ENCODE data around the gene HEMK1. TPM values are rescaled to one million over a fixed set of nuclear protein-coding genes. Genes with fewer than 3 reads are reported as not detected.

Gene HEMK1
- total RNA-seq, 1 experiment from 2014 or later, result 12.6 TPM

DNA sequence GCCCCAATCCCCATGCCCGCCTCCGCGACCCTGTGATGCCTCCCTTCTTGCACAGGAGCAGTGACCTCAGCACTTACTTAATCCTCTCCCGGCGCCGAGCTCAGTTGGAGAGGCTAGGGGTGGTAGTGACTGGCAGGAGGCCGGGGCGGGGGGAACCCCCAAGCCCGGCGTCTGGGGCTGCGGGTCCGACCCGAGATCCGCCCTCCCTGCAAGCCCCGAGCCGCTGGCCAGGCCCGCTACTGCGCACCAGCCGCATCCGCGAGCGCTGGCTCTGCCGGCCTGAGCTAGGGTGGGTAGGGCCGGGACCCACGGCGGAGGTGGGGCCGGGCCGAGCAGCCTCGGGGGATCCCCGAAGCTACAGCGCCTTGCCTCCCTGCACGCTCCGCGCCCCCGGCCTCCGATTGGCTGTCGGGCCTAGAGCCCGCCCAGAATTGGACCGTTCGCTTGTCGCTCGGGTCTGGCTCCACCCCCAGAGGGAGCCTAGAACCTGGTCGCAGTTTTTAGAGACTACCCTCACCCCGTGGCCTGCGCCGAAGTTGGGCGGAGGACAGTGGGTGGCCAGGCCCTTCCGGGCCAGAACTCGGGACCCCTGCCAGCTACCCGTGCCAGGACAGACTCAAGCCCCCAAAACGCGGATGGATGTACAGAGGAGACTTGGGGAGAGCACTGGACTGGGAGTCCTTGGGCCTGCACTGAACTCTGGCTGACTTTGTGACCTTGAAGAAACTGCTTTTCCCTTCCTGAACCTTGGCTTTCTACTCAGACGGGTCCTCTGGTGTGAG is 1.7 kb upstream of the HEMK1 start, which contains the start of gene C3orf18:
Gene C3orf18 (minus strand): TSS at position 362 of the 782 bp plus-strand sequence. CDS start 2,048 bp downstream, outside the sequence.
- no peaks in the 10 kb centered on the region for H3K9me3 Mint-ChIP-seq (ENCODE audit: unreplicated experiment)
- peak; percentile 84 to 87 for DNase-seq
- peak within 1 kb of the TSS; percentile 92 for H3K4me3 ChIP-seq (ENCODE audit: low read depth, low read length)
- H3K36me3 Mint-ChIP-seq (ENCODE audit: insufficient read depth, unreplicated experiment), result peaks cover 17% of the 10 kb centered on the region
- peak within 1 kb of the TSS; percentile 81 for H3K27ac Mint-ChIP-seq (ENCODE audit: unreplicated experiment)
- H3K9me3 ChIP-seq, result no peaks in the 10 kb centered on the region
- no TSS peak for BruUV-seq (replicated peaks)
- no peaks in the 10 kb centered on the region for H3K36me3 ChIP-seq (ENCODE audit: control insufficient read depth, insufficient read depth, low read length)
- H3K27me3 Mint-ChIP-seq (ENCODE audit: insufficient read depth, unreplicated experiment), result peaks cover 3% of the 10 kb centered on the region
- TF ChIP-seq, protein P1, sequence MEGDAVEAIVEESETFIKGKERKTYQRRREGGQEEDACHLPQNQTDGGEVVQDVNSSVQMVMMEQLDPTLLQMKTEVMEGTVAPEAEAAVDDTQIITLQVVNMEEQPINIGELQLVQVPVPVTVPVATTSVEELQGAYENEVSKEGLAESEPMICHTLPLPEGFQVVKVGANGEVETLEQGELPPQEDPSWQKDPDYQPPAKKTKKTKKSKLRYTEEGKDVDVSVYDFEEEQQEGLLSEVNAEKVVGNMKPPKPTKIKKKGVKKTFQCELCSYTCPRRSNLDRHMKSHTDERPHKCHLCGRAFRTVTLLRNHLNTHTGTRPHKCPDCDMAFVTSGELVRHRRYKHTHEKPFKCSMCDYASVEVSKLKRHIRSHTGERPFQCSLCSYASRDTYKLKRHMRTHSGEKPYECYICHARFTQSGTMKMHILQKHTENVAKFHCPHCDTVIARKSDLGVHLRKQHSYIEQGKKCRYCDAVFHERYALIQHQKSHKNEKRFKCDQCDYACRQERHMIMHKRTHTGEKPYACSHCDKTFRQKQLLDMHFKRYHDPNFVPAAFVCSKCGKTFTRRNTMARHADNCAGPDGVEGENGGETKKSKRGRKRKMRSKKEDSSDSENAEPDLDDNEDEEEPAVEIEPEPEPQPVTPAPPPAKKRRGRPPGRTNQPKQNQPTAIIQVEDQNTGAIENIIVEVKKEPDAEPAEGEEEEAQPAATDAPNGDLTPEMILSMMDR (IDR thresholded peaks at IDR 0.05; ENCODE audit: insufficient read depth in 1 of 2, low read depth in 1 of 2, low read length in 1 of 2, severe bottlenecking in 1 of 2, unreplicated experiment in 1 of 2), result no peak
- POLR2A ChIA-PET, result interaction anchor here (0.7 kb wide), 1 partner anchor 230 kb away, joined by 3 read pairs; no protein-coding TSS in a partner anchor
- H3K4me1 ChIP-seq, result 0 out of 2 replicates have a peak, but pooled peaks cover 5% of the 10 kb centered on the region
- CTCF ChIA-PET, result interaction anchor here (0.6 to 1.2 kb wide), 3 partner anchors 16 to 1360 kb away, joined by 3 to 4 read pairs (median 4); no protein-coding TSS in a partner anchor
- H3K27me3 ChIP-seq (replicated peaks; ENCODE audit: control insufficient read depth, insufficient read depth, low read length), result no peaks in the 10 kb centered on the region
- H3K4me1 Mint-ChIP-seq (ENCODE audit: low read depth, unreplicated experiment), result no peaks in the 10 kb centered on the region
- intact Hi-C loops (cut with micrococcal nuclease; ENCODE audit: unreplicated experiment), result no loop called here
- H3K4me3 Mint-ChIP-seq (ENCODE audit: unreplicated experiment), result peak within 1 kb of the TSS; percentile 94

DNA sequence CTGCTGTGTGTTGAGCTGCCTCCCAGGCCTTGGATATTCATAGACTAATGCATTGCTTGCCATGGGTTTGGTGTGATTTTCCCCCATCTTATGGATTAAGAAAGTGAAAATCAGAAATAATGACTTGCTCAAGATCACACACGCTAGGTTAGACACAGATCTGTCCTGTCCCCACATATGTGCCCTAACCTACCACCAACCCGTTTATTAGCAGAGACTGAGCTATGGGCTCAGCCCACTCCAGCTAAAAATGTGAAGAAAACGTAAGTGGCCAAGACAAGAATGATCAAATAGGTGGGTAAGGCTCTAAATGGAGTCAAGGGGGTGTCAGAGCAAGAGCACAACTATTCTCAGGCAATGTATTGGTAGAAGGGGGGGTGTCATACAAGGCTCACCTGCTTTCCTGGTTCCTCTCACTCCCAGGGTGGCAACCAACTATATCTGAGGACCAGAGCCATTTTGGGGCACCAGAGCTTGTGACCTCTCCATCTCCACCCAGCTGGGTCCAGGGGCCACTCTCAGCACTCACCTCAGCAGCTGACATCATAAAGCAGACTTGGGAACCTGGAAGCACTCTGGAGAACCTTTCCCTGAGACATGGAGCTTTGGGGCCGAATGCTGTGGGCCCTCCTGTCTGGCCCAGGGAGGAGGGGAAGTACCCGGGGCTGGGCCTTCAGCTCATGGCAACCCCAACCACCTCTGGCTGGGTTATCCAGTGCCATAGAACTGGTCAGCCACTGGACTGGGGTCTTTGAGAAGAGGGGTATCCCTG is 1.4 kb downstream of the HEMK1 start:
- H3K27me3 Mint-ChIP-seq (ENCODE audit: insufficient read depth, unreplicated experiment), result peaks cover 2% of the 10 kb centered on the region
- Histone ChIP-seq H3K27me3 (replicated peaks; ENCODE audit: control insufficient read depth, insufficient read depth, low read length) (no peaks in the 10 kb centered on the region), H3K4me3 (ENCODE audit: low read depth, low read length) (no peak overlapping the region), H3K36me3 (ENCODE audit: control insufficient read depth, insufficient read depth, low read length) (0 out of 2 replicates have a peak, but pooled peaks cover 1% of the 10 kb centered on the region), H3K9me3 (no peaks in the 10 kb centered on the region), H3K4me1 (0 out of 2 replicates have a peak, but pooled peaks cover 5% of the 10 kb centered on the region)
- peaks cover 17% of the 10 kb centered on the region for H3K36me3 Mint-ChIP-seq (ENCODE audit: insufficient read depth, unreplicated experiment)
- H3K27ac Mint-ChIP-seq (ENCODE audit: unreplicated experiment), result no peak overlapping the region
- H3K4me1 Mint-ChIP-seq (ENCODE audit: low read depth, unreplicated experiment), result no peaks in the 10 kb centered on the region
- TF ChIP-seq, protein P1 (IDR thresholded peaks at IDR 0.05; ENCODE audit: insufficient read depth in 1 of 2, low read depth in 1 of 2, low read length in 1 of 2, severe bottlenecking in 1 of 2, unreplicated experiment in 1 of 2), result no peak
- intact Hi-C loops (cut with micrococcal nuclease; ENCODE audit: unreplicated experiment), result no loop called here
- peak overlapping the region; percentile 94 for H3K4me3 Mint-ChIP-seq (ENCODE audit: unreplicated experiment)
- no TSS peak for BruUV-seq (replicated peaks)
- CTCF ChIA-PET, result interaction anchor here (0.5 to 3.6 kb wide), 6 partner anchors 31 to 258 kb away, joined by 3 to 27 read pairs (median 4); partner anchors contain the start of gene CISH
- POLR2A ChIA-PET, result interaction anchor here (0.6 kb wide), 1 partner anchor 46 kb away, joined by 5 read pairs; the partner anchor contains the start of gene MAPKAPK3
- DNase-seq, result no peak
- H3K9me3 Mint-ChIP-seq (ENCODE audit: unreplicated experiment), result no peaks in the 10 kb centered on the region

DNA sequence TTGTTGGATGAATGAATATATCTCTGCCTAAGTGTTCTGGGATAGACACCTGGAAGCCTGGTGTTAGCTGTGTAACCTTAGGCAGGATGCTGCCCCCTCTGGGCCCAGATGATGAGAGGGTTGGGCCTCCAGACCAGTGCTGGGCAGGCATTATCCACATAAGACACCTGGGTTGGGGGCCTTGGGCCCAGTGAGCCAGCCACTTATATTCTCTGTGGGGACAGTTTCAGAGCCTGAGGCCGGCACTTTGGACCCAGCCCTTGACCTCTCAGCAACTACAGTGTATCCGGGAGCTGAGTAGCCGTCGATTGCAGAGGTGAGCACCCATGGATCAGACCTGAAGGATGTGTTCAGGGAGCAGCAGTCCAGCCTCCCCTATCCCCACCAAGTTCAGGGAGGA is 2.2 kb downstream of the HEMK1 start:
- DNase-seq, result no peak
- intact Hi-C loops (cut with micrococcal nuclease; ENCODE audit: unreplicated experiment), result no loop called here
- CTCF ChIA-PET, result interaction anchor here (0.5 to 3.6 kb wide), 4 partner anchors 30 to 44 kb away, joined by 3 to 27 read pairs (median 4); partner anchors contain the start of gene CISH
- Mint-ChIP-seq H3K27me3 (ENCODE audit: insufficient read depth, unreplicated experiment) (no peaks in the 10 kb centered on the region), H3K4me1 (ENCODE audit: low read depth, unreplicated experiment) (no peaks in the 10 kb centered on the region), H3K36me3 (ENCODE audit: insufficient read depth, unreplicated experiment) (peaks cover 17% of the 10 kb centered on the region), H3K27ac (ENCODE audit: unreplicated experiment) (no peak overlapping the region), H3K4me3 (ENCODE audit: unreplicated experiment) (no peak overlapping the region), H3K9me3 (ENCODE audit: unreplicated experiment) (no peaks in the 10 kb centered on the region)
- TF ChIP-seq, protein P1 (IDR thresholded peaks at IDR 0.05; ENCODE audit: insufficient read depth in 1 of 2, low read depth in 1 of 2, low read length in 1 of 2, severe bottlenecking in 1 of 2, unreplicated experiment in 1 of 2), result no peak
- Histone ChIP-seq H3K27me3 (replicated peaks; ENCODE audit: control insufficient read depth, insufficient read depth, low read length) (no peaks in the 10 kb centered on the region), H3K36me3 (ENCODE audit: control insufficient read depth, insufficient read depth, low read length) (0 out of 2 replicates have a peak, but pooled peaks cover 1% of the 10 kb centered on the region), H3K9me3 (no peaks in the 10 kb centered on the region), H3K4me1 (0 out of 2 replicates have a peak, but pooled peaks cover 5% of the 10 kb centered on the region), H3K4me3 (ENCODE audit: low read depth, low read length) (no peak overlapping the region)
- BruUV-seq (replicated peaks), result no TSS peak
- POLR2A ChIA-PET, result interaction anchor here (0.6 kb wide), 1 partner anchor 45 kb away, joined by 5 read pairs; the partner anchor contains the start of gene MAPKAPK3
